Transverse colon (tissue), 3 donors: ENCODE results near the gene NNAT.

Experiments used
- CTCF ChIP-seq, 5 experiments: fragments of 200-600 bp in 3 of 5; fragments of 450-650 bp in 2 of 5; sonication (generic) in 3 of 5; IDR thresholded peaks; 1 replicate in 2 of 5; 2 replicates in 3 of 5; pipeline ENCODE4 v1.5.1; 2016 to 2017; ENCODE audit warnings: antibody characterized with exemption in 5 of 5, inconsistent platforms in 3 of 5, mild to moderate bottlenecking in 2 of 5, moderate library complexity in 1 of 5
- POLR2A ChIP-seq: fragments of 450-650 bp; IDR thresholded peaks from one replicate; pipeline ENCODE4 v1.6.1; 2016; ENCODE audit warnings: antibody characterized with exemption, mild to moderate bottlenecking, moderate library complexity

GRCh38 chr20:37526238-37526838, 5.3 kb downstream of the NNAT start:
- TF ChIP-seq CTCF (IDR thresholded peaks at IDR 0.05) (no peak), POLR2A (no peak)
